ENCODE measurements around the gene VARS2. TPM values are rescaled to one million over a fixed set of nuclear protein-coding genes. Genes with fewer than 3 reads are reported as not detected.

VARS2 gene
- total RNA-seq, 1 experiment from 2014 or later, result 68.2 TPM

DNA sequence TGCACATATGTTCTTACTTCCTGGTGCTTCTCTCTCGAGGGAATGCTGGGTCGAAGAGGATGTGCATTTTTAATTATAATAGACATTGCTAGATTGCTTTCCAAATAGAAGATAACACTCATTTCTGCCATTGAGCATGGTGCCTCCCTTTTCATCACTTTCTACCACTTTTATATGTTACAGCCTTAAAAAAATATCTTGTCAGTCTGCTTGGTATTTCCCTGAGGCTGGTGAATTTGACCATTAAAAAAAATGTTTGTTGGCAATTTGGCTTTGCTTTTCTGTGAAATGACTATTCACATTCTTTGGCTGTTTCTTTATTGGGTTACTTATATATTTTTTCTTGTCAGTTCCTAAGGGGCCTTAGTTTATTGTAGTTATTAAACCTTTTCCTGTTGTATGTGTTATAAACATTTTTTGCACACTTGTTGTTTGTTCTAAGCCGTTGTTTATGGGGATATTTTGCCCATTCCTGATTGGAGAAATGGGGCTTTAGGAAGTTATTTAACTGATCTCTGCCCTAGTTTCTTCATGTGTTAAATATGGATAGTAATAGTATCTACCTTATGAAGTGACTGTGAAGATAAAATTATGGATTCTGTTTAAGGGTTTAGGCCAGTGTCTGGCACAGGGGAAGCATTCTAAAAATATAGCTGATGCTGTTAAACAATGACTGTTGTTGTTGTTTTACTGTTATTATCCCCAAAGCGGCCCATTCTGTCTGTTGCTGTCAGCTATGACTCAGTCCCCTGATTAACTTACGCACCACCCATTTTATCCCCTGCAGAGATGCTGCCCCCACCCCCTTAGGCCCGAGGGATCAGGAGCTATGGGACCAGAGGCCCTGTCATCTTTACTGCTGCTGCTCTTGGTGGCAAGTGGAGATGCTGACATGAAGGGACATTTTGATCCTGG, 25.9 kb upstream of the VARS2 start:
- Histone ChIP-seq H2AFZ (ENCODE audit: low read length) (no peak overlapping the region), H3K9me3 (ENCODE audit: control insufficient read depth, low read depth, low read length) (no peaks in the 10 kb centered on the region), H3K14ac (ENCODE audit: insufficient read depth, low read length) (no peak overlapping the region), H3K79me2 (ENCODE audit: insufficient read depth, low read length) (peaks cover 16% of the 10 kb centered on the region; the same call in 1 of the 2 replicates), H3K9ac (ENCODE audit: extremely low read depth, insufficient read length, low read length) (no peak overlapping the region), H2BK120ac (ENCODE audit: low read depth, low read length, poor library complexity, severe bottlenecking) (no peak overlapping the region), H4K91ac (ENCODE audit: insufficient read length, low read depth, low read length) (no peak overlapping the region), H3T11ph (ENCODE audit: low read length) (no peak overlapping the region), H3K56ac (ENCODE audit: insufficient read length, low read depth, low read length) (no peak overlapping the region), H2BK12ac (ENCODE audit: insufficient read length, low read depth, low read length) (no peak overlapping the region), H3K4ac (ENCODE audit: low read depth, low read length) (no peak overlapping the region), H3K4me2 (ENCODE audit: insufficient read depth, insufficient read length, low read length) (no peak overlapping the region), H4K5ac (ENCODE audit: insufficient read length, low read depth, low read length) (no peak overlapping the region), H3K18ac (ENCODE audit: insufficient read length, low read depth, low read length) (no peak overlapping the region), H3K27me3 (ENCODE audit: insufficient read depth, low read length) (no peaks in the 10 kb centered on the region), H3K79me1 (ENCODE audit: insufficient read depth, low read depth, low read length, poor library complexity, severe bottlenecking) (peaks cover 7% of the 10 kb centered on the region), H3K4me1 (ENCODE audit: insufficient read depth, low read length) (peaks cover 4% of the 10 kb centered on the region; the same call in 1 of the 2 replicates), H4K20me1 (ENCODE audit: control insufficient read depth, insufficient read depth, insufficient read length) (no peaks in the 10 kb centered on the region), H4K8ac (replicated peaks; ENCODE audit: insufficient read length, low read depth, low read length) (no peak overlapping the region), H3K23me2 (ENCODE audit: insufficient read length, low read depth, low read length, poor library complexity, severe bottlenecking) (peaks cover 17% of the 10 kb centered on the region), H2AK5ac (ENCODE audit: insufficient read length, low read length) (no peak overlapping the region), H2BK15ac (ENCODE audit: low read depth, low read length) (no peak overlapping the region), H2BK20ac (ENCODE audit: low read depth, low read length, poor library complexity, severe bottlenecking) (no peak overlapping the region), H3K23ac (ENCODE audit: insufficient read length, low read depth, low read length) (no peak overlapping the region), H3K27ac (ENCODE audit: insufficient read length, low read depth, low read length) (no peak overlapping the region), H2BK5ac (ENCODE audit: insufficient read length, low read length) (no peak overlapping the region)
- H3K36me3 Mint-ChIP-seq (ENCODE audit: insufficient read depth in 1 of 3, low read depth in 3 of 3), result peaks cover 26 to 63% (median 52%) of the 10 kb centered on the region in 3 experiments; a peak in 6 of 7 replicates
- WGBS (ENCODE audit: extremely low coverage, insufficient read length, low lambda C conversion rate), result no CpG with 5 or more reads among the region's 6 CpGs
- no peaks in the 10 kb centered on the region; the same call in 1 of the 2 replicates for H3K27me3 Mint-ChIP-seq (ENCODE audit: low read depth)
- H3K9me3 Mint-ChIP-seq, result no peaks in the 10 kb centered on the region
- H3K4me1 Mint-ChIP-seq, result peaks cover 57 to 60% of the 10 kb centered on the region in 2 experiments
- peak overlapping the region in 1 of 2 experiments; percentile 27; a peak in 1 of 5 replicates for H3K4me3 Mint-ChIP-seq
- peak overlapping the region in 1 of 3 experiments; percentile 81; a peak in 3 of 7 replicates for H3K27ac Mint-ChIP-seq
- DNase-seq, result peak; percentile 8
- TF ChIP-seq, protein P1, sequence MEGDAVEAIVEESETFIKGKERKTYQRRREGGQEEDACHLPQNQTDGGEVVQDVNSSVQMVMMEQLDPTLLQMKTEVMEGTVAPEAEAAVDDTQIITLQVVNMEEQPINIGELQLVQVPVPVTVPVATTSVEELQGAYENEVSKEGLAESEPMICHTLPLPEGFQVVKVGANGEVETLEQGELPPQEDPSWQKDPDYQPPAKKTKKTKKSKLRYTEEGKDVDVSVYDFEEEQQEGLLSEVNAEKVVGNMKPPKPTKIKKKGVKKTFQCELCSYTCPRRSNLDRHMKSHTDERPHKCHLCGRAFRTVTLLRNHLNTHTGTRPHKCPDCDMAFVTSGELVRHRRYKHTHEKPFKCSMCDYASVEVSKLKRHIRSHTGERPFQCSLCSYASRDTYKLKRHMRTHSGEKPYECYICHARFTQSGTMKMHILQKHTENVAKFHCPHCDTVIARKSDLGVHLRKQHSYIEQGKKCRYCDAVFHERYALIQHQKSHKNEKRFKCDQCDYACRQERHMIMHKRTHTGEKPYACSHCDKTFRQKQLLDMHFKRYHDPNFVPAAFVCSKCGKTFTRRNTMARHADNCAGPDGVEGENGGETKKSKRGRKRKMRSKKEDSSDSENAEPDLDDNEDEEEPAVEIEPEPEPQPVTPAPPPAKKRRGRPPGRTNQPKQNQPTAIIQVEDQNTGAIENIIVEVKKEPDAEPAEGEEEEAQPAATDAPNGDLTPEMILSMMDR (conservative IDR thresholded peaks at IDR 0.05), result no peak
